Stimulated activated CD8-positive, alpha-beta memory T cell treated with anti-CD3 and anti-CD28 coated beads, Interleukin-15, amount 100 ng/mL, for 1 hour (primary cell): Measurements from ENCODE around the gene PXMP2.
"Not testable (repeated sequence)": the region's sequence is repeated elsewhere in the genome, so short reads cannot be mapped to it uniquely, and the experiment has no call there.

Source experiments
- DNase-seq: peaks from one replicate; pipeline ENCODE4 v3.0.0-alpha.2; 2020; ENCODE audit warnings: low read depth

The PXMP2 gene

GRCh38 chr12:132694888-132695287, 7.5 kb downstream of the PXMP2 start:
- not testable (repeated sequence) for DNase-seq

- DNase-seq: no peak
Measured at GRCh38 chr12:132695431-132695830, 8.0 kb downstream of the PXMP2 start.

DNA sequence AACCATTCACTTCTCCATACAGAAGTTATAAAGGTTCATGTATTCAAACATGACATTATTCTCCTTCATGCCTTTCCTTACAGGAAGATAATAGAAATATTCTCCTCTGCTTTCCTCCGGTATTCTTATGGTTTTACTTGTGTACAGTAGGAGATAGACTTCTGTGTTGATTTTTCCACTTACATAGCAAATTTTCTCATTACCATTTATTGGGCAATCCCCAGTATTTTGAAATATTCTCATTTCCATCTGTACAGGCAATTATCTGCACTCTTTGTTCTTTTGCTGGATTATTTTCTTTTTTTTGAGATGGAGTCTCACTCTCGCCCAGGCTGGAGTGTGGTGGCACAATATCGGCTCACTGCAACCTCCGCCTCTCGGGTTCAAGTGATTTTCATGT, 11.0 kb downstream of the PXMP2 start:
- DNase-seq: no peak

GRCh38 chr12:132700212-132700822, 12.9 kb downstream of the PXMP2 start:
- no peak for DNase-seq

DNA sequence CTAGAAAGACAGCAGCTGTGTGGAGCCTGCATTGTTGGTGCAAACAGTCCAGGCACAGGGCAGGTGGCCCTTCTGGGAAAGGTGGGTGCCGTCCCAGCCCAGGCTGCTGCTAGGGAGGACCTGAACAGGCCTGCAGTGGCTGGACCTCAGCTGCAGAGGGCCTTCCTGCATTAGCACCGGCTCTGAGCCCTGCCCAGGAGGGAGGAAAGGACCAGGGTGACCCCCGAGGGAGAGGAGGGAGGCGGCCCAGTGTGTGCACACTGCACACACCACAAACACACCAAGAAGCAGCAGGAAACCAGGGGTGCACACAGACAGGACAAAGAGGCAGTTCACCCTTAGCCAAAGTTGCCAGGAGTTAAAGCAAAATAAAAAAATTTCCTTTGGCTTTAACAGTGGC, 15.3 kb downstream of the PXMP2 start:
- DNase-seq: no peak

- no peak for DNase-seq
Measured at GRCh38 chr12:132703641-132704040, 16.3 kb downstream of the PXMP2 start.

- DNase-seq: no peak
Measured at GRCh38 chr12:132707241-132707640, 19.9 kb downstream of the PXMP2 start.

DNA sequence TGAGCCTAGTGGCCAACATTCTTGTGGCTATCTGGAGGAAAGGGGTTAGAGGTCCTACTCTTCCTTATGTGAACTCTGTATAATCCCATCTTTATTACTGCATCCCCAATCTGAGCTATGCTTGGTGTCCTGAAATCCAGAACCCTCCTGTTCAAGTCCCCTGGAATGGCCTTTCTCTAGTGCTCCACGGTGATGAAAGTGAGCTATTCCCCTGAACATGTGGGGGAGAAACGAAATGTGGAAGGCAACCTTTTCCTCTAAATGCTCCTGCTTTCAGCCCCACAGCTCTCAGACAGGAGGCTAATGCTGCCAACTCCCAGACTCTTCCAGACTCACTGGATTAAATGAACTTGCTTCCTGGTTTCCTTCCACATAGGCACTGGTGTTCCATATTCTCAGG, 20.8 kb downstream of the PXMP2 start:
- DNase-seq: no peak

DNA sequence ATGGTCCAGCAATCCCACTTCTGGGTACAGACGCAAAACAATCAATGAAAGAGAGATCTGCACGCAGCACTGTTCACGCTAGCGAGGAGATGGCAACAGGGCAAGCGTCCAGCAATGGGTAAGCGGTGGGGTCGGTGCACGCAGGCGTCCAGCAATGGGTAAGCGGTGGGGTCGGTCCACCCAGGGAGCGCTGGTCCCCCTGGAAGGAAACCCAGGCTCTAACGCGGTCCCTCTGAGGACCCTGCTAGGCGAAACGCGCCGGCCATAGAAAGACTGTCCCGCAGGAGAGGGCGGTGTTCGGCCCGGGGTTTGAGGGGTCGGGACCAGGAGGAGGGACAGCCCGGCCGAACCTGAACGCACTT, 22.6 kb downstream of the PXMP2 start:
- DNase-seq: no peak

DNA sequence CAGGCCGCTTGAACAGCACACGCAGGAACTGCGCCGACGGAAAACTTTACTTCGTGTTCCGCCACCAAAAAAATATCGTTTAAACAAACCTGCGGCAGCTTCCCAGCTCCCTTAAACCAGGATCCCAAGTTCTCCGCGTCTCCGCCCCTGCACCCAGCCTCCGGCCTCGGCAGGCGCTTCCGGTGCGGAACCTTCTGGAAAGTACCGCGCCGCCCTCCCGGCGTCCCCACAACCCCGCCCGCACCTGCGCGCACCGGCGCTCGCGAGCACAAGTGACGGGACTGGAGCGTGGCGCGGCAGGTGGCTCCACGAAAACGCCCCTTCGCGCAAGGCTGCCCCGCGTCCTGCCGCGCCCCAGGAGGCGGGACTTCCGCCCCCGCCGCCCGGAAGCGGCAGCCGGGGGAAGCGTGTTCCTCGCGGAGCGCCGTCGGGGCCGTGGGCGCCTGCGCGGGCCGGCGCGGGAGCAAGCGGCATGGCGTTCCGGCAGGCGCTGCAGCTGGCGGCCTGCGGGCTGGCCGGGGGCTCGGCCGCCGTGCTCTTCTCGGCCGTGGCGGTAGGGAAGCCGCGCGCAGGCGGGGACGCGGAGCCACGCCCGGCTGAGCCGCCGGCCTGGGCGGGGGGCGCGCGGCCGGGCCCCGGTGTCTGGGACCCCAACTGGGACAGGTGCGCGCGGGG, 23.2 kb downstream of the PXMP2 start, which contains the start of gene PGAM5:
TSS of gene PGAM5 (plus strand) at position 438 of the 675 bp plus-strand sequence. CDS start at position 473, 35 bp downstream.
- peak; percentile 74 for DNase-seq

GRCh38 chr12:132711080-132711843, 23.9 kb downstream of the PXMP2 start:
- DNase-seq: no peak

GRCh38 chr12:132713123-132713522, 25.7 kb downstream of the PXMP2 start:
- DNase-seq: no peak

- DNase-seq: no peak
Measured at GRCh38 chr12:132715874-132716273, 28.5 kb downstream of the PXMP2 start.

DNA sequence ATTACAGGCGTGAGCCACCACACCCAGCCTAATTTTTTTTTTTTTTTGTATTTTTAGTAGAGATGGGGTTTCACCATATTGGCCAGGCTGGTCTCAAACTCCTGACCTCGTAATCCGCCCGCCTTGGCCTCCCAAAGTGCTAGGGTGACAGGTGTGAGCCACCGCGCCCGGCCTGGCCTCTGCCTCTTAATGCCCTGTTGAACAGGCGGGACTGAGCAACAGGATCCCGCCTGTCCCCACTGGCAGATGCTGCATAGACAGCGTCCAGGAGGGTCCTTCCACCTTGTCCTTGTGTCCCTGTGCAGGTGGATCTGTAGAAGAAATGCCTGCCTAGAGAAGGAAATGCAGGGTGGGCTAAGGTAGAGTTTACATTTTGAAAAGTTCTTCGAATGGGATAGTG, 29.0 kb downstream of the PXMP2 start:
- no peak for DNase-seq

- no peak for DNase-seq
Measured at GRCh38 chr12:132717011-132717410, 29.6 kb downstream of the PXMP2 start.

- no peak for DNase-seq
Measured at GRCh38 chr12:132717531-132718387, 30.4 kb downstream of the PXMP2 start.

DNA sequence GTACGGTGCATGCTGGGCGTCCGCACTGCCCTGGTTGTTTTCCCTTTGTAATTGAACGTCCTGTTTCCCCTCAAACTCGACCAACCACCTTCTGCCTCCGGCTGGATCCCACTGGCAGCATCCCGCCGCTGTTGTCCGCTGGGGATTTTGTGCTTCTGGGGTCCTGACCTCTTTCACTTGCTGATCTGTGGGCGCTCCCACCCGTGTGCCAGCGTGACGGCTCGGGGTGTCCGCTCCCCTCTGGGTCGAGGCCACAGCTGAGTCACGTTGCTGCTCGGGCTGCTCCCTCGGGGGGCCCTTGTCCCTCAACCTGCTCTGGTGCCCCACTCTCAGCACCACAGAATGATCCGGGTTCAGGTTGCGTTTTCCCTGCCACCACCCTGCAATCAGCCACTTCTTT, 31.3 kb downstream of the PXMP2 start:
- no peak for DNase-seq

- DNase-seq: no peak
Measured at GRCh38 chr12:132719141-132719953, 32.0 kb downstream of the PXMP2 start.

DNA sequence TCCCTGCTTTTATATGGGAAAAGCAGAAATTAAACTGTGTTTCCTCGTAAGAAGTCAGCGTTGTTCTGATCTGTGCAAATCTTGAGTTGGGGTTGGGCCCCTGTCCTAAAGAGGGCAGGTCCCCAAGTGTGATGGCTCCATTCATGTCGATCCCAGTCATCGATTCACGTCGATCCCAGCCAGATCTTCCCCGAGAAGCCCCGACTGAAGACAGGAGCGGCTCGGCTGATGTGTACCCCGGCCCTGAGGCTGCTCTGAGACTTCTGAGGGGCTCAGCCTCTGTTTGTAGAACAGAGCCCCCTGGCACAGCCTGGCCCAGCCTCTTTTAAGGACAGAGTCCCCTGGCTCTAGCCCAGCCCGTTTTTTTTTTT, 32.6 kb downstream of the PXMP2 start:
- no peak for DNase-seq

DNA sequence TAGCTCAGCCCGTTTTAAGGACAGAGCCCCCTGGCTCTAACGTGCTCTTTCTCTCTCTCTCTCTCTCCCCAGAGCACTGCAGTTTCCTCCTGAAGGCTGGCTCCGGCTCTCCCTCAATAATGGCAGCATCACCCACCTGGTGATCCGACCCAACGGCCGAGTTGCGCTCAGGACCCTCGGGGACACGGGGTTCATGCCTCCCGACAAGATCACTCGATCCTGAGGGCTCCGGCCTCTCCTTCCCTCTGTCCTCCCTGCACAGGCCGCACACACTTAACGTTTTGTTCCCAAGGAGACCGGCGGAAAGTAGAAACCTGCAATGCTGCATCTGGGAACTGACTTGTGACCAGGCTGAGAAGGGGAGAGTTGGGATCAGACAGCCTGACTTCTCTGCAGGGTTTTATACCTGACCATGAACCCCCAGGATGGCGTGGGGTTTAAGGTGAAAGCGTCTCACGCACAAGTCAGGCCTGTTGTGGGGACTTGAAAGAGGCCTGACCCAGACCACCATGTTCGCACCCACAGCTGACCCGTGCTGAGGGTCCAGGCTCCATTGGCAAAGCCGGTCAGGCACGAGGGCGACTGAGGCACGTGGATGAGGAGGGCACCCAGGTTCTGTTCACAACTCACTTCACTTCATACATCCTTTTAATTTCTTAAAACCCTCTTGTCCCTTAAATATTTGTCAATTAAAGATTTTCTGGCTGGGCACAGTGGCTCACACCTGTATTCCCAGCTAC, 33.4 kb downstream of the PXMP2 start:
- DNase-seq: no peak
